ENCODE results near the gene MCAM. TPM values are rescaled to one million over a fixed set of nuclear protein-coding genes. Genes with fewer than 3 reads are reported as not detected.

Gene MCAM
- total and polyA plus RNA-seq, 7 donors: 15.4 to 71.1 (median 27.4) TPM

- Histone ChIP-seq H3K9me3 (no peaks in the 10 kb centered on the region), H3K27me3 (ENCODE audit: insufficient read depth in 3 of 3, low read length in 2 of 3) (no peaks in the 10 kb centered on the region), H3K27ac (no peak overlapping the region), H3K4me3 (no peak overlapping the region), H3K4me1 (no peaks in the 10 kb centered on the region), H3K36me3 (ENCODE audit: insufficient read depth in 1 of 2, low read depth in 1 of 2) (peaks cover 0 to 49% of the 10 kb centered on the region in 2 donors)
- DNase-seq (no peak), ATAC-seq (no peak)
- TF ChIP-seq CTCF (IDR thresholded peaks at IDR 0.05): no peak
- WGBS, 3 donors: 95 to 98% (median 95%) methylated on average over 9 of the region's 9 CpGs
- intact Hi-C loops (cut with DNase I): loop anchor here (10.0 kb wide), 2 partner anchors 81 to 141 kb away; partner anchors contain the start of genes ABCG4 (in 1 of the 2) and CBL (in 1 of the 2)
Measured at GRCh38 chr11:119285431-119285830, 31.5 kb downstream of the MCAM start.

- intact Hi-C loops (cut with DNase I): loop anchor here (5.0 to 10.0 kb wide), 3 partner anchors 77 to 140 kb away; partner anchors contain the start of genes CBL (in 2 of the 2) and ABCG4 (in 1 of the 2)
- peak; percentile 52 for TF ChIP-seq CTCF (IDR thresholded peaks at IDR 0.05)
- WGBS, 3 donors: 76 to 78% (median 78%) methylated on average over 9 of the region's 9 CpGs
Measured at GRCh38 chr11:119284344-119285157, 32.4 kb downstream of the MCAM start.

GRCh38 chr11:119282495-119282894, 34.4 kb downstream of the MCAM start:
- no peak for TF ChIP-seq CTCF (IDR thresholded peaks at IDR 0.05)
- ATAC-seq (no peak), DNase-seq (no peak)
- Histone ChIP-seq H3K36me3 (ENCODE audit: insufficient read depth in 1 of 2, low read depth in 1 of 2) (peaks cover 0 to 58% of the 10 kb centered on the region in 2 donors), H3K4me1 (no peaks in the 10 kb centered on the region), H3K27ac (no peak overlapping the region), H3K27me3 (ENCODE audit: insufficient read depth in 3 of 3, low read length in 2 of 3) (no peaks in the 10 kb centered on the region), H3K9me3 (no peaks in the 10 kb centered on the region), H3K4me3 (no peak overlapping the region)
- intact Hi-C loops (cut with DNase I): loop anchor here (5.0 to 10.0 kb wide), 3 partner anchors 75 to 138 kb away; partner anchors contain the start of genes CBL (in 2 of the 2) and ABCG4 (in 1 of the 2)
- 94 to 95% (median 95%) methylated on average over 7 of the region's 7 CpGs for WGBS, 3 donors

More at GRCh38 chr11:119284344-119285157, 32.4 kb downstream of the MCAM start:
- H3K4me1 ChIP-seq: no peaks in the 10 kb centered on the region
- no peak for DNase-seq
- no peak overlapping the region for H3K27ac ChIP-seq
- peak; percentile 57 to 79 (median 66) for ATAC-seq
- H3K4me3 ChIP-seq: no peak overlapping the region
- no peaks in the 10 kb centered on the region for H3K9me3 ChIP-seq
- H3K27me3 ChIP-seq (ENCODE audit: insufficient read depth in 3 of 3, low read length in 2 of 3): no peaks in the 10 kb centered on the region
- H3K36me3 ChIP-seq (ENCODE audit: insufficient read depth in 1 of 2, low read depth in 1 of 2): peaks cover 0 to 54% of the 10 kb centered on the region in 2 donors

- Histone ChIP-seq H3K9me3 (no peaks in the 10 kb centered on the region), H3K4me3 (no peak overlapping the region), H3K4me1 (no peaks in the 10 kb centered on the region), H3K27me3 (ENCODE audit: insufficient read depth in 3 of 3, low read length in 2 of 3) (no peaks in the 10 kb centered on the region), H3K27ac (no peak overlapping the region), H3K36me3 (ENCODE audit: insufficient read depth in 1 of 2, low read depth in 1 of 2) (peaks cover 0 to 73% of the 10 kb centered on the region in 2 donors)
- no peak for DNase-seq
- TF ChIP-seq CTCF (IDR thresholded peaks at IDR 0.05): no peak
- ATAC-seq: no peak
- 88 to 97% (median 91%) methylated on average over 1 of the region's 1 CpG for WGBS, 3 donors
- intact Hi-C loops (cut with DNase I): no loop called here
Measured at GRCh38 chr11:119277660-119278059, 39.3 kb downstream of the MCAM start.

Measured in psoas muscle (tissue), 8 donors.